Karpas-422 (cell line): ENCODE measurements around the gene RALGAPB. TPM values are rescaled to one million over a fixed set of nuclear protein-coding genes. Genes with fewer than 3 reads are reported as not detected.
"Not testable (repeated sequence)": the region's sequence is repeated elsewhere in the genome, so short reads cannot be mapped to it uniquely, and the experiment has no call there.

ENCODE experiments used
- DNase-seq: peaks from one replicate; pipeline ENCODE4 v3.0.0-alpha.2; 2015
- H2AFZ ChIP-seq: fragments of 200-600 bp; sonication (generic); 2 replicates; pipeline ENCODE4 v1.6.1; 2014; ENCODE audit warnings: antibody characterized with exemption, low read length, mixed read lengths
- H3K27ac ChIP-seq: fragments of 200-600 bp; sonication (generic); 2 replicates; pipeline ENCODE4 v1.5.1; 2014; ENCODE audit warnings: mild to moderate bottlenecking, low read length, moderate library complexity
- H3K27me3 ChIP-seq: fragments of 200-600 bp; sonication (generic); 2 replicates; pipeline ENCODE4 v1.6.1; 2014; ENCODE audit warnings: low read length, mixed read lengths
- H3K36me3 ChIP-seq: fragments of 200-600 bp; sonication (generic); 2 replicates; pipeline ENCODE4 v1.6.1; 2014; ENCODE audit warnings: low read length, mixed read lengths; ENCODE audit not compliant: insufficient read depth
- H3K4me1 ChIP-seq: fragments of 200-600 bp; sonication (generic); 2 replicates; pipeline ENCODE4 v1.6.1; 2014; ENCODE audit warnings: mild to moderate bottlenecking, low read length, mixed read lengths
- H3K4me2 ChIP-seq: fragments of 200-600 bp; sonication (generic); 2 replicates; pipeline ENCODE4 v1.6.1; 2014; ENCODE audit warnings: low read length, low read depth, mild to moderate bottlenecking; ENCODE audit not compliant: poor library complexity, severe bottlenecking
- H3K4me3 ChIP-seq: fragments of 200-600 bp; sonication (generic); 2 replicates; pipeline ENCODE4 v1.5.1; 2014; ENCODE audit warnings: mild to moderate bottlenecking, antibody characterized with exemption, low read length, mixed read lengths
- H3K79me2 ChIP-seq: fragments of 200-600 bp; sonication (generic); 2 replicates; pipeline ENCODE4 v1.6.1; 2014; ENCODE audit warnings: mild to moderate bottlenecking, low read length, mixed read lengths
- H3K9ac ChIP-seq: fragments of 200-600 bp; sonication (generic); 2 replicates; pipeline ENCODE4 v1.6.0; 2014; ENCODE audit warnings: low read length
- H3K9me2 ChIP-seq: fragments of 200-600 bp; sonication (generic), shearing (Covaris generic); replicated peaks from 2 replicates; pipeline ENCODE4 v1.6.0; 2014; ENCODE audit warnings: mild to moderate bottlenecking, low read length, moderate library complexity; ENCODE audit not compliant: insufficient read depth
- H3K9me3 ChIP-seq: fragments of 300-700, 200-600 bp; sonication (generic); 2 replicates; pipeline ENCODE4 v1.6.1; 2014; ENCODE audit warnings: low read length, mixed read lengths
- H4K20me1 ChIP-seq: fragments of 200-600 bp; sonication (generic); 2 replicates; pipeline ENCODE4 v1.6.1; 2014; ENCODE audit warnings: mild to moderate bottlenecking, antibody characterized with exemption, low read length, low read depth; ENCODE audit not compliant: insufficient read depth
- total RNA-seq: library from RNA; depleted of rRNA; stranded (reverse); fragments of >200 nt; shearing (Covaris generic); gene quantifications from 2 replicates; pipeline ENCODE4 v1.2.3, GENCODE V29; 2014; ENCODE audit warnings: low replicate concordance

RALGAPB gene
- total RNA-seq, 1 experiment from 2014 or later, result 58.6 TPM

DNA sequence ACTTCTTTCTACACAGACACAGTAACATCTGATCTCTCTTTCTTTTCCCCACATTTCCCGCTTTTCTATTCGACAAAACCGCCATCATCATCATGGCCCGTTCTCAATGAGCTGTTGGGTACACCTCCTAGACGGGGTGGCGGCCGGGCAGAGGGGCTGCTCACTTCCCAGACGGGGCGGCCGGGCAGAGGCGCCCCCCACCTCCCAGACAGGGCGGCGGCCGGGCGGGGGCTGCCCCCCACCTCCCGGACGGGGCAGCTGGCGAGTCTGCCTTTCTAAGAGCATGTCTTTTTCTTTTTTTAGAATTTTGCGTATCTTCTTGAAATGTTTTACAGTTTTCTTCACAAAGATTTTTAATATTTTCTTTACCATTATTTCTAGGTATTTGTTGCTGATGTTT is 39.1 kb downstream of the RALGAPB start:
- not testable (repeated sequence) for H3K4me3 ChIP-seq, H3K9ac ChIP-seq, H3K9me3 ChIP-seq, H3K9me2 ChIP-seq, H4K20me1 ChIP-seq, H3K27me3 ChIP-seq, H3K4me2 ChIP-seq, H2AFZ ChIP-seq, H3K4me1 ChIP-seq, H3K27ac ChIP-seq, DNase-seq
- Histone ChIP-seq H3K36me3 (peaks cover 37% of the 10 kb centered on the region), H3K79me2 (peaks cover 19% of the 10 kb centered on the region)

DNA sequence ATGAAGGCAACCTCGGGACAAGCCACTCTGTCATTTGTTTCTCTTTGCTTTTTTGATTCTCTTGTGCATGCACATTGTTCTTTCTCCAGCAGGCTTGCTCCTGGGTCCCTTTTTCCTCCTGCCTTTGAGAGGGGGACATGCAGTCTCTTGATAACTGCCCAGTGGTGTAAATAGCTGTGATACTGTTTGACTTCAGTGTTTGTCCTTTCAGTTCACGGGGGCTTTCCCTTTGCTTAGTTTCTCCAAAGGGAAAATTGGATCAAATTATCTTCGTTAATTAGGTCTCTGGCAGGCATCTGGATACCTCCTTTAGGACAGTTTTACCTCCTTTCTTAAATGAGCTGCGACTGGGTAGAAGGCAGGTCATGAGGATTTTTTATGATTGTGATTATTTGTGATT is 41.5 kb downstream of the RALGAPB start:
- peaks cover 44% of the 10 kb centered on the region for H3K36me3 ChIP-seq
- no peaks in the 10 kb centered on the region for H3K9me2 ChIP-seq
- no peaks in the 10 kb centered on the region for H3K9me3 ChIP-seq
- DNase-seq, result no peak
- H3K9ac ChIP-seq, result no peak overlapping the region
- H3K4me1 ChIP-seq, result no peaks in the 10 kb centered on the region
- H3K4me2 ChIP-seq, result no peak overlapping the region
- no peak overlapping the region for H3K27ac ChIP-seq
- H3K79me2 ChIP-seq, result peaks cover 34% of the 10 kb centered on the region
- H4K20me1 ChIP-seq, result no peaks in the 10 kb centered on the region
- no peaks in the 10 kb centered on the region for H3K27me3 ChIP-seq
- no peak overlapping the region for H3K4me3 ChIP-seq
- H2AFZ ChIP-seq, result no peak overlapping the region

DNA sequence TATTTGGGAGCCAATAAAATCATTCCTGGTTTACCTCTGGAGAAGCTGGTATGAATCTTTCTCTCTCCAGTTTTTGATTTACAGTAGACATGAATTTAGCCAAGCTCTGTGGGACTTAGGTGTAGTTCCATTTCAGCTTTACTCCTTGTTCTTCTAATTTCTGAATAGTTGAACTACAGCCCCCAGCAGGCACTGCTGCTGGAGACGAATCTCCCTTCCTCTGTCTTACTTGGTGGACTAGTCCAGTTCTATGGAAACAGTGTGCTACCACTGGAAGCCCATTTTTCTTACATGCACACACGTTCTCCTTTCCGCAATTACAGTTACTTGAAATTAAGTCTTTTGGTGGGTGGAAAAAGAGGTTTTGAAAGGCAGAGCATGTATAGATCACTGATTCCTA is 42.3 kb downstream of the RALGAPB start:
- no peaks in the 10 kb centered on the region for H3K9me3 ChIP-seq
- no peak overlapping the region for H3K4me3 ChIP-seq
- H3K9ac ChIP-seq, result no peak overlapping the region
- no peak overlapping the region for H3K27ac ChIP-seq
- peaks cover 39% of the 10 kb centered on the region for H3K36me3 ChIP-seq
- H3K9me2 ChIP-seq, result no peaks in the 10 kb centered on the region
- H3K4me1 ChIP-seq, result no peaks in the 10 kb centered on the region
- H3K4me2 ChIP-seq, result no peak overlapping the region
- DNase-seq, result no peak
- H3K27me3 ChIP-seq, result no peaks in the 10 kb centered on the region
- H4K20me1 ChIP-seq, result no peaks in the 10 kb centered on the region
- peaks cover 39% of the 10 kb centered on the region for H3K79me2 ChIP-seq
- H2AFZ ChIP-seq, result no peak overlapping the region

DNA sequence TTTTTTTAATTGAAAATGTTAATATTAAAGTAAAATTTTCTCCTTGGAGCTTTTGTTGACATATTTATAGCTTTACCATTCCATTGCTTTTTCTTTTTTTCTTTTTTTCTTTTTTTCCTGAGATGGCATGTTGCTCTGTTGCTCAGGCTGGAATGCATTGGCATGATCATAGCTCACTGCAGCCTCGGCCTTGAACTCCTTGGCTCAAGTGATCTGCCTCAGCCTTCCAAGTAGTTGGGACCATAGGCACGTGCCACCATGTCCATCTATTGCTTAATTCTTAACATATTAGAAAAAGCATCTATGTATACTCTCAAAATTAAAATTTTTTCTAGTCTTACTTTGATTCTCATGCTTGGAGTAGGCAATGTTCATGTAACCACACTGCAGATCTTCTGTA is 43.0 kb downstream of the RALGAPB start:
- Histone ChIP-seq H3K27ac (no peak overlapping the region), H3K9me3 (no peaks in the 10 kb centered on the region), H2AFZ (no peak overlapping the region), H3K9me2 (no peaks in the 10 kb centered on the region), H3K4me2 (no peak overlapping the region), H4K20me1 (no peaks in the 10 kb centered on the region), H3K27me3 (no peaks in the 10 kb centered on the region), H3K36me3 (peaks cover 36% of the 10 kb centered on the region), H3K4me3 (no peak overlapping the region), H3K4me1 (no peaks in the 10 kb centered on the region), H3K9ac (no peak overlapping the region), H3K79me2 (peaks cover 39% of the 10 kb centered on the region)
- no peak for DNase-seq

- no peaks in the 10 kb centered on the region for H3K9me3 ChIP-seq
- no peaks in the 10 kb centered on the region for H3K9me2 ChIP-seq
- H3K79me2 ChIP-seq, result peaks cover 31% of the 10 kb centered on the region
- no peak overlapping the region for H3K27ac ChIP-seq
- H3K4me2 ChIP-seq, result no peak overlapping the region
- H3K4me3 ChIP-seq, result no peak overlapping the region
- H2AFZ ChIP-seq, result no peak overlapping the region
- H3K4me1 ChIP-seq, result no peaks in the 10 kb centered on the region
- no peak for DNase-seq
- H3K9ac ChIP-seq, result no peak overlapping the region
- no peaks in the 10 kb centered on the region for H3K27me3 ChIP-seq
- peaks cover 27% of the 10 kb centered on the region for H3K36me3 ChIP-seq
- no peaks in the 10 kb centered on the region for H4K20me1 ChIP-seq
Observed at GRCh38 chr20:38519426-38519825, 46.8 kb downstream of the RALGAPB start.

- Histone ChIP-seq H3K79me2 (peaks cover 22% of the 10 kb centered on the region), H3K4me1 (no peaks in the 10 kb centered on the region), H3K4me2 (no peak overlapping the region), H3K27me3 (no peaks in the 10 kb centered on the region), H3K27ac (no peak overlapping the region), H3K9me2 (no peaks in the 10 kb centered on the region), H3K36me3 (peaks cover 30% of the 10 kb centered on the region), H3K9ac (no peak overlapping the region), H3K9me3 (no peaks in the 10 kb centered on the region), H4K20me1 (no peaks in the 10 kb centered on the region), H3K4me3 (no peak overlapping the region), H2AFZ (no peak overlapping the region)
- no peak for DNase-seq
Observed at GRCh38 chr20:38520261-38520660, 47.6 kb downstream of the RALGAPB start.

DNA sequence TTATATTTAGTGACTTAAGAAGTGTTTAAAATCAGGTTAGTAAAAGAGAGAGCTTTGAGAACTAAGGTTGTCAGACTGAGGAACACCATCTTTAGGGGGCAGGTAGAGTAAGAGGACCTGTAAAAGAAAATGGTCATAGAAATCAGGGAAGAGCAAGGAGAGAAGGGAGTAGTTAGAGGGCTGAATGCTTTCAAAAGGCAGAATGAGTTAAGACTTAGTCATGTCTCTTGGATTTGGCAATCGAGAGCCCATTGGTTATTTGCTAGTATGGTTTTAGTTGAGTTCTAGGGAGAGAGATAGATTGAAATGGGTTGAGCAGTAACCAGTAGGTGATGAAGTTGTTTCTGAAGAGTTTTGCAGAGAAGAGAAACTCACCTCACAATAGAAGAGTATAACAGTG is 51.1 kb downstream of the RALGAPB start:
- Histone ChIP-seq H3K4me3 (no peak overlapping the region), H3K4me2 (no peak overlapping the region), H3K4me1 (no peaks in the 10 kb centered on the region), H4K20me1 (no peaks in the 10 kb centered on the region), H3K9me3 (no peaks in the 10 kb centered on the region), H3K27ac (no peak overlapping the region), H3K9me2 (no peaks in the 10 kb centered on the region), H3K27me3 (no peaks in the 10 kb centered on the region), H3K36me3 (peaks cover 25% of the 10 kb centered on the region; the same call in 1 of the 2 replicates), H3K79me2 (peaks cover 6% of the 10 kb centered on the region), H3K9ac (no peak overlapping the region), H2AFZ (no peak overlapping the region)
- no peak for DNase-seq

DNA sequence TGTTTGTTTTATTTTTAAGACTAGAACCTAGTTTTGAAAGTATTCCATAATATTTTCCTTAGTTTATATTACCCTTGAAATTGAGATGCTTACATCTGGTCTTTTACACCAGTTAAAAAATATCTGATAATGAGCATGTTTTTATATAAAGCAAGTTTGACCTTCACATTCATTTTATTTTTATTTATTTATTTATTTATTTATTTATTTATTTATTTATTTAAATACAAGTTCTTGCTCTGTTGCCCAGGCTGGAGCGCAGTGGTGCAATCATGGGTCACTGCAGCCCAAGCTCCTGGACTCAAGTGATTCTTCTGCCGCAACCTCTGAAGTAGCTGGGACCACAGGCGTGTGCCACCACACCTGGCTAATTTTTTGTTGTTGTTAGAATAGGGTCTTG is 55.5 kb downstream of the RALGAPB start:
- Histone ChIP-seq H3K79me2 (no peaks in the 10 kb centered on the region), H3K9me3 (no peaks in the 10 kb centered on the region), H3K27me3 (no peaks in the 10 kb centered on the region), H3K27ac (no peak overlapping the region), H3K36me3 (peaks cover 39% of the 10 kb centered on the region; the same call in 1 of the 2 replicates), H3K4me2 (no peak overlapping the region), H3K4me1 (no peaks in the 10 kb centered on the region), H3K4me3 (no peak overlapping the region), H4K20me1 (no peaks in the 10 kb centered on the region), H2AFZ (no peak overlapping the region), H3K9me2 (no peaks in the 10 kb centered on the region), H3K9ac (no peak overlapping the region)
- DNase-seq, result no peak

DNA sequence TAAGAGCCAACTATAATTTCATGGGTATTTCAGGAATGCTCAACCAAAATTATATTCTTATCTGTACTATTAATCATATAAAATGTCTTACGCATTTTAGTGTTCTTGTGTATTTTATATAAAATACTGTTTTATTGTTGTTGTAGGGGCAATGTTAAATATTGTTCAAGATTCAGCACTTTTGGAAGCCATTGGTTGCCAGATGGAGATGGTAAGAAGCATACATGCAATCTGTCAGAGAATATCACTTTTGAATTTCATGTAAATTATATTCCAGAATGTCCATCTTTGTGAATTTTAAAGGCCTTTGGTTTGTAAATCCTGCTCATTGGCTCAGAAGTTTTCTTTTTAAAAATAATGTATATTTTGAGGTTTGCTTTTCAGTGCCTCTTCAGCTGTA is 58.4 kb downstream of the RALGAPB start:
- Histone ChIP-seq H3K9me2 (no peaks in the 10 kb centered on the region), H3K27me3 (no peaks in the 10 kb centered on the region), H3K9me3 (no peaks in the 10 kb centered on the region), H3K79me2 (no peaks in the 10 kb centered on the region), H3K9ac (no peak overlapping the region), H3K36me3 (peaks cover 53% of the 10 kb centered on the region), H2AFZ (no peak overlapping the region), H3K4me1 (no peaks in the 10 kb centered on the region), H3K4me2 (no peak overlapping the region), H4K20me1 (no peaks in the 10 kb centered on the region), H3K4me3 (no peak overlapping the region), H3K27ac (no peak overlapping the region)
- no peak for DNase-seq
